ENCODE data around the gene STX8. TPM values are rescaled to one million over a fixed set of nuclear protein-coding genes. Genes with fewer than 3 reads are reported as not detected.
A peak's percentile ranks its signal among the peaks of the same experiment; 100 is the strongest.

Gene STX8
- polyA plus RNA-seq, 1 of the 3 experiments (the other 2 are of a cell fraction): 51.3 TPM

DNA sequence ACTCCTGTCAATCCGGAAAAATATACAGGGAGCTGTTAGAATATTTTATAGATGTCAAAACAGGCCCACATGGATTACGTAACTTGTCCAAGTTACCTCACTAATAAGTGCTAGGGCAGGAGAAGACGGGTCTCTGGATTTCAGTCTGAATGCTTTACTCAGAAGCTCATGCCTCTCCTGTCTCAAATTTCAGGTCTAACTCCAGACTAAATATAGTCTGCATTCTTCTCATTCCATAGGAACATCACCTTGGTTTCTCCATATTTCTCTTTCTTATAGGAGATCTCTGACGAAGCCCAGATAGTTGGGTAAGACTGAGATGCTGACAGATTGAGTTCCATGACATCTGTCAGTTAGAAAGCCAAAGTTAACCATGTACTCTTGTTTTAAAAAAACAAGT lies 174.2 kb downstream of the STX8 start:
- ChIA-PET POLR2A (interaction anchor here (0.5 kb wide), 1 partner anchor 121 kb away, joined by 4 read pairs; no protein-coding TSS in a partner anchor), CTCF (interaction anchor here (0.6 to 1.7 kb wide), 4 partner anchors 10 to 41 kb away, joined by 3 to 6 read pairs (median 4); no protein-coding TSS in a partner anchor)
- DNase-seq: no peak
- WGBS (ENCODE audit: low lambda C conversion rate): 54% methylated on average over 4 of the region's 4 CpGs
- H3K4me3 ChIP-seq (ENCODE audit: low read depth in 2 of 2, low read length in 1 of 2): no peak overlapping the region
- no peaks in the 10 kb centered on the region for H3K9me3 ChIP-seq
- H4K20me1 ChIP-seq (ENCODE audit: insufficient read depth): no peaks in the 10 kb centered on the region
- H3K36me3 ChIP-seq (replicated peaks in 1 of 2; ENCODE audit: control insufficient read depth in 1 of 2, insufficient read depth in 2 of 2, low read length in 1 of 2): no peaks in the 10 kb centered on the region
- TF ChIP-seq MXI1 (IDR thresholded peaks at IDR 0.05; ENCODE audit: low read depth, low read length) (no peak), FOXM1 (IDR thresholded peaks at IDR 0.05; ENCODE audit: low read depth) (no peak), MEF2A (IDR thresholded peaks at IDR 0.05; ENCODE audit: borderline replicate concordance, low read depth) (0 out of 2 replicates have a peak, but pooled peaks have one; percentile 20), TEAD4 (IDR thresholded peaks at IDR 0.05; ENCODE audit: borderline replicate concordance, insufficient read depth) (0 out of 2 replicates have a peak, but pooled peaks have one; percentile 46), EP300 (IDR thresholded peaks at IDR 0.05; ENCODE audit: borderline replicate concordance in 1 of 2, low read depth in 1 of 2, low read length in 1 of 2) (peak in 1 of 2 experiments; percentile 28; a peak in 1 of 4 replicates), EZH2phosphoT487 (IDR thresholded peaks at IDR 0.05; ENCODE audit: borderline replicate concordance, low read depth) (no peak), JUND (IDR thresholded peaks at IDR 0.05) (peak; percentile 17; the same call in 1 of the 2 replicates), GABPA (IDR thresholded peaks at IDR 0.05; ENCODE audit: low read depth) (no peak)
- TF ChIP-seq, protein P1, sequence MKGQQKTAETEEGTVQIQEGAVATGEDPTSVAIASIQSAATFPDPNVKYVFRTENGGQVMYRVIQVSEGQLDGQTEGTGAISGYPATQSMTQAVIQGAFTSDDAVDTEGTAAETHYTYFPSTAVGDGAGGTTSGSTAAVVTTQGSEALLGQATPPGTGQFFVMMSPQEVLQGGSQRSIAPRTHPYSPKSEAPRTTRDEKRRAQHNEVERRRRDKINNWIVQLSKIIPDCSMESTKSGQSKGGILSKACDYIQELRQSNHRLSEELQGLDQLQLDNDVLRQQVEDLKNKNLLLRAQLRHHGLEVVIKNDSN (IDR thresholded peaks at IDR 0.05; ENCODE audit: borderline replicate concordance, low read depth): no peak
- TF ChIP-seq, protein P2, sequence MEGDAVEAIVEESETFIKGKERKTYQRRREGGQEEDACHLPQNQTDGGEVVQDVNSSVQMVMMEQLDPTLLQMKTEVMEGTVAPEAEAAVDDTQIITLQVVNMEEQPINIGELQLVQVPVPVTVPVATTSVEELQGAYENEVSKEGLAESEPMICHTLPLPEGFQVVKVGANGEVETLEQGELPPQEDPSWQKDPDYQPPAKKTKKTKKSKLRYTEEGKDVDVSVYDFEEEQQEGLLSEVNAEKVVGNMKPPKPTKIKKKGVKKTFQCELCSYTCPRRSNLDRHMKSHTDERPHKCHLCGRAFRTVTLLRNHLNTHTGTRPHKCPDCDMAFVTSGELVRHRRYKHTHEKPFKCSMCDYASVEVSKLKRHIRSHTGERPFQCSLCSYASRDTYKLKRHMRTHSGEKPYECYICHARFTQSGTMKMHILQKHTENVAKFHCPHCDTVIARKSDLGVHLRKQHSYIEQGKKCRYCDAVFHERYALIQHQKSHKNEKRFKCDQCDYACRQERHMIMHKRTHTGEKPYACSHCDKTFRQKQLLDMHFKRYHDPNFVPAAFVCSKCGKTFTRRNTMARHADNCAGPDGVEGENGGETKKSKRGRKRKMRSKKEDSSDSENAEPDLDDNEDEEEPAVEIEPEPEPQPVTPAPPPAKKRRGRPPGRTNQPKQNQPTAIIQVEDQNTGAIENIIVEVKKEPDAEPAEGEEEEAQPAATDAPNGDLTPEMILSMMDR (IDR thresholded peaks at IDR 0.05): no peak
- TF ChIP-seq, protein P3, sequence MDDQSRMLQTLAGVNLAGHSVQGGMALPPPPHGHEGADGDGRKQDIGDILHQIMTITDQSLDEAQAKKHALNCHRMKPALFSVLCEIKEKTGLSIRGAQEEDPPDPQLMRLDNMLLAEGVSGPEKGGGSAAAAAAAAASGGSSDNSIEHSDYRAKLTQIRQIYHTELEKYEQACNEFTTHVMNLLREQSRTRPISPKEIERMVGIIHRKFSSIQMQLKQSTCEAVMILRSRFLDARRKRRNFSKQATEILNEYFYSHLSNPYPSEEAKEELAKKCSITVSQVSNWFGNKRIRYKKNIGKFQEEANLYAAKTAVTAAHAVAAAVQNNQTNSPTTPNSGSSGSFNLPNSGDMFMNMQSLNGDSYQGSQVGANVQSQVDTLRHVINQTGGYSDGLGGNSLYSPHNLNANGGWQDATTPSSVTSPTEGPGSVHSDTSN (IDR thresholded peaks at IDR 0.05): peak; percentile 65
- no peak overlapping the region for H3K27ac ChIP-seq (ENCODE audit: low read depth in 2 of 2, low read length in 1 of 2)
- H3K9ac ChIP-seq: no peak overlapping the region
- H3K79me2 ChIP-seq (ENCODE audit: insufficient read depth): no peaks in the 10 kb centered on the region
- H3K4me1 ChIP-seq (ENCODE audit: control insufficient read depth in 1 of 2, insufficient read depth in 2 of 2, low read depth in 1 of 2, low read length in 1 of 2): no peaks in the 10 kb centered on the region
- no peaks in the 10 kb centered on the region for H3K9me2 ChIP-seq
- no peak overlapping the region for H3K4me2 ChIP-seq
- no peaks in the 10 kb centered on the region for H3K27me3 ChIP-seq (ENCODE audit: insufficient read depth)
- peaks cover 7% of the 10 kb centered on the region for H3F3A ChIP-seq (replicated peaks; ENCODE audit: insufficient read depth)
- no peak overlapping the region for H2AFZ ChIP-seq (ENCODE audit: low read depth)

DNA sequence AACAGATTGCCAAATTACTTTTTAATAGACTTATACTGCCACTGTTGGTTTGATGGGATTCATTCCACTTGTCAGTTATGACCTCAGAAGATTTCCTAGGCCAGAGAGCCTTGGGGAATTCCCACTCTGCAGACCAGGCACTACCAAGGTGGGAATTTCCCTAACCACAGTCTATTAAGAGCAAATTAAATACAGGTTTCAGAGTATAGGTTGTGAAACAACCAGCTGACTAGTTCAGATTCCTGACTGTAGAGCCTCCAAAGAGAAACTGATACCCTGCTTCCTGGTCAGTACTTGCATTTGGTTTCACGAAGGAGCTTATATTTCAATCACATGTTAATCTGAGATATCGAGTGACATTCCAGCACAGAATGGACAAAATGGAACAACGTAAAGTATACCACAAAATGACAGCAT lies 186.5 kb downstream of the STX8 start:
- Histone ChIP-seq H3K9me3 (no peaks in the 10 kb centered on the region), H3K36me3 (replicated peaks in 1 of 2; ENCODE audit: control insufficient read depth in 1 of 2, insufficient read depth in 2 of 2, low read length in 1 of 2) (no peaks in the 10 kb centered on the region), H3K4me2 (no peak overlapping the region), H3K27me3 (ENCODE audit: insufficient read depth) (no peaks in the 10 kb centered on the region), H3K4me1 (ENCODE audit: control insufficient read depth in 1 of 2, insufficient read depth in 2 of 2, low read depth in 1 of 2, low read length in 1 of 2) (peaks cover 0 to 4% of the 10 kb centered on the region in 2 experiments; a peak in 1 of 4 replicates), H2AFZ (ENCODE audit: low read depth) (no peak overlapping the region), H4K20me1 (ENCODE audit: insufficient read depth) (no peaks in the 10 kb centered on the region), H3K4me3 (ENCODE audit: low read depth in 2 of 2, low read length in 1 of 2) (no peak overlapping the region), H3K9ac (no peak overlapping the region), H3K79me2 (ENCODE audit: insufficient read depth) (no peaks in the 10 kb centered on the region), H3K9me2 (no peaks in the 10 kb centered on the region), H3K27ac (ENCODE audit: low read depth in 2 of 2, low read length in 1 of 2) (peak overlapping the region in 1 of 2 experiments; percentile 34; a peak in 1 of 4 replicates), H3F3A (replicated peaks; ENCODE audit: insufficient read depth) (no peaks in the 10 kb centered on the region)
- DNase-seq: no peak
- ChIA-PET CTCF (no interaction called here), POLR2A (no interaction called here)
- WGBS (ENCODE audit: low lambda C conversion rate): 42% methylated on average over 3 of the region's 3 CpGs
- no peak for TF ChIP-seq FOSL2 (IDR thresholded peaks at IDR 0.05; ENCODE audit: borderline replicate concordance, low read depth)
- TF ChIP-seq NRF1 (IDR thresholded peaks at IDR 0.05; ENCODE audit: low read depth, low read length): no peak
- TF ChIP-seq TEAD4 (IDR thresholded peaks at IDR 0.05; ENCODE audit: borderline replicate concordance, insufficient read depth): no peak
- TF ChIP-seq EP300 (IDR thresholded peaks at IDR 0.05; ENCODE audit: borderline replicate concordance in 1 of 2, low read depth in 1 of 2, low read length in 1 of 2): peak; percentile 26 to 61; a peak in 3 of 4 replicates
- TF ChIP-seq TAF1 (IDR thresholded peaks at IDR 0.05; ENCODE audit: borderline replicate concordance, low read depth, low read length): no peak
- no peak for TF ChIP-seq GATA2 (CRISPR knock-in tag; IDR thresholded peaks at IDR 0.05)
- TF ChIP-seq POLR2AphosphoS5 (IDR thresholded peaks at IDR 0.05; ENCODE audit: low read depth, low read length): peak; percentile 25; the same call in 1 of the 2 replicates
- peak; percentile 22; the same call in 1 of the 2 replicates for TF ChIP-seq SIN3A (IDR thresholded peaks at IDR 0.05; ENCODE audit: borderline replicate concordance, low read depth, low read length)
- peak; percentile 42; the same call in 1 of the 2 replicates for TF ChIP-seq RXRA (IDR thresholded peaks at IDR 0.05; ENCODE audit: borderline replicate concordance, low read depth)
- TF ChIP-seq JUND (IDR thresholded peaks at IDR 0.05): peak; percentile 20; the same call in 1 of the 2 replicates
- TF ChIP-seq CHD2 (IDR thresholded peaks at IDR 0.05; ENCODE audit: low read length, partially characterized antibody): no peak
- TF ChIP-seq, protein P4, sequence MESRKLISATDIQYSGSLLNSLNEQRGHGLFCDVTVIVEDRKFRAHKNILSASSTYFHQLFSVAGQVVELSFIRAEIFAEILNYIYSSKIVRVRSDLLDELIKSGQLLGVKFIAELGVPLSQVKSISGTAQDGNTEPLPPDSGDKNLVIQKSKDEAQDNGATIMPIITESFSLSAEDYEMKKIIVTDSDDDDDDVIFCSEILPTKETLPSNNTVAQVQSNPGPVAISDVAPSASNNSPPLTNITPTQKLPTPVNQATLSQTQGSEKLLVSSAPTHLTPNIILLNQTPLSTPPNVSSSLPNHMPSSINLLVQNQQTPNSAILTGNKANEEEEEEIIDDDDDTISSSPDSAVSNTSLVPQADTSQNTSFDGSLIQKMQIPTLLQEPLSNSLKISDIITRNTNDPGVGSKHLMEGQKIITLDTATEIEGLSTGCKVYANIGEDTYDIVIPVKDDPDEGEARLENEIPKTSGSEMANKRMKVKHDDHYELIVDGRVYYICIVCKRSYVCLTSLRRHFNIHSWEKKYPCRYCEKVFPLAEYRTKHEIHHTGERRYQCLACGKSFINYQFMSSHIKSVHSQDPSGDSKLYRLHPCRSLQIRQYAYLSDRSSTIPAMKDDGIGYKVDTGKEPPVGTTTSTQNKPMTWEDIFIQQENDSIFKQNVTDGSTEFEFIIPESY (IDR thresholded peaks at IDR 0.05; ENCODE audit: borderline replicate concordance, low read depth): no peak
- TF ChIP-seq TCF12 (IDR thresholded peaks at IDR 0.05): peak; percentile 92

Measured in SK-N-SH (cell line).